ENCODE results near the gene SNRPF.

SNRPF gene

DNA sequence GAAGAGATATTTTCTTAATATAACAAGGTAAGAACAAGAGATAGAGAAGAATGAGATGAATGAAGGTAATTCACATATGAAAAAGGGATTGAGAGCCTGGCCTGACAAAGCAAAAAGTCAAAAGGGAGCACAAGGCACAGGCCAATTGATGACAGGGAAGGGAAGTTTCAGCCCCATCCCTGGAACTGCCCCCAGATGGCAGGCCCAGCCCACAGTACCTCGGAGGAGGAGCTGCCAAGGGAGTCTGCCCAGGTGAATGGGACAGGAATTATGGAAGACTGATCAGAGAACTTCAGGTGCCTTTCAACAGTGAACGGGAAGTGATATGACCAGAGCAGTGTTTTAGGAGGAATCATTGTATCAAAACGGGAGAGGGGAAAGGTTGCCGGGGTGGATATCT is 15.7 kb downstream of the SNRPF start:
- Histone ChIP-seq H3K4me1 (ENCODE audit: control insufficient read depth in 1 of 2, insufficient read depth in 2 of 2, low read length in 2 of 2) (no peaks in the 10 kb centered on the region), H4K12ac (ENCODE audit: low read depth, low read length) (no peak overlapping the region), H4K91ac (ENCODE audit: low read depth, low read length) (no peak overlapping the region), H3K14ac (ENCODE audit: low read length) (no peak overlapping the region), H3K79me1 (ENCODE audit: low read length) (no peaks in the 10 kb centered on the region), H3K27me3 (ENCODE audit: insufficient read depth, low read length) (no peaks in the 10 kb centered on the region), H2AFZ (ENCODE audit: insufficient read depth, low read length, poor library complexity) (no peak overlapping the region), H3K9ac (ENCODE audit: low read length) (no peak overlapping the region), H2AK5ac (ENCODE audit: low read length) (no peak overlapping the region), H3K27ac (ENCODE audit: low read depth, low read length) (no peak overlapping the region), H3K4me3 (ENCODE audit: low read depth, low read length) (no peak overlapping the region), H3K9me3 (ENCODE audit: insufficient read depth, low read depth, low read length) (no peaks in the 10 kb centered on the region), H3K79me2 (ENCODE audit: control insufficient read depth, insufficient read depth, low read length, poor library complexity) (no peaks in the 10 kb centered on the region), H2BK120ac (ENCODE audit: insufficient read depth, low read length, poor library complexity) (no peak overlapping the region), H3K4me2 (ENCODE audit: low read length) (no peak overlapping the region), H3K23ac (ENCODE audit: low read length) (no peak overlapping the region), H2BK5ac (ENCODE audit: low read depth, low read length, poor library complexity) (no peak overlapping the region), H3K36me3 (ENCODE audit: control insufficient read depth in 1 of 2, insufficient read depth in 2 of 2, low read length in 2 of 2) (peaks cover 0 to 2% of the 10 kb centered on the region in 2 experiments), H2BK12ac (ENCODE audit: low read length) (no peak overlapping the region), H3K4ac (ENCODE audit: low read depth, low read length) (no peak overlapping the region), H4K8ac (ENCODE audit: low read depth, low read length) (no peak overlapping the region), H3K18ac (ENCODE audit: low read length) (no peak overlapping the region)
- WGBS (ENCODE audit: extremely low coverage, insufficient coverage, insufficient read length): no CpG with 5 or more reads among the region's 4 CpGs
- no peak for DNase-seq

- Histone ChIP-seq H2BK12ac (ENCODE audit: low read length) (no peak overlapping the region), H3K79me2 (ENCODE audit: control insufficient read depth, insufficient read depth, low read length, poor library complexity) (no peaks in the 10 kb centered on the region), H3K36me3 (ENCODE audit: control insufficient read depth in 1 of 2, insufficient read depth in 2 of 2, low read length in 2 of 2) (peaks cover 0 to 2% of the 10 kb centered on the region in 2 experiments), H4K8ac (ENCODE audit: low read depth, low read length) (no peak overlapping the region), H4K12ac (ENCODE audit: low read depth, low read length) (no peak overlapping the region), H2BK5ac (ENCODE audit: low read depth, low read length, poor library complexity) (no peak overlapping the region), H3K27me3 (ENCODE audit: insufficient read depth, low read length) (no peaks in the 10 kb centered on the region), H3K14ac (ENCODE audit: low read length) (no peak overlapping the region), H3K4me3 (ENCODE audit: low read depth, low read length) (no peak overlapping the region), H3K23ac (ENCODE audit: low read length) (no peak overlapping the region), H3K79me1 (ENCODE audit: low read length) (no peaks in the 10 kb centered on the region), H2AK5ac (ENCODE audit: low read length) (no peak overlapping the region), H2AFZ (ENCODE audit: insufficient read depth, low read length, poor library complexity) (no peak overlapping the region), H3K9ac (ENCODE audit: low read length) (no peak overlapping the region), H3K27ac (ENCODE audit: low read depth, low read length) (no peak overlapping the region), H3K4ac (ENCODE audit: low read depth, low read length) (no peak overlapping the region), H3K4me1 (ENCODE audit: control insufficient read depth in 1 of 2, insufficient read depth in 2 of 2, low read length in 2 of 2) (no peaks in the 10 kb centered on the region), H4K91ac (ENCODE audit: low read depth, low read length) (no peak overlapping the region), H2BK120ac (ENCODE audit: insufficient read depth, low read length, poor library complexity) (no peak overlapping the region), H3K9me3 (ENCODE audit: insufficient read depth, low read depth, low read length) (no peaks in the 10 kb centered on the region), H3K4me2 (ENCODE audit: low read length) (no peak overlapping the region), H3K18ac (ENCODE audit: low read length) (no peak overlapping the region)
- no CpG with 5 or more reads among the region's 2 CpGs for WGBS (ENCODE audit: extremely low coverage, insufficient coverage, insufficient read length)
- DNase-seq: no peak
Measured at GRCh38 chr12:95877622-95878021, 18.9 kb downstream of the SNRPF start.

- no peak overlapping the region for H4K91ac ChIP-seq (ENCODE audit: low read depth, low read length)
- H3K4me1 ChIP-seq (ENCODE audit: control insufficient read depth in 1 of 2, insufficient read depth in 2 of 2, low read length in 2 of 2): no peaks in the 10 kb centered on the region
- H3K27me3 ChIP-seq (ENCODE audit: insufficient read depth, low read length): no peaks in the 10 kb centered on the region
- H3K27ac ChIP-seq (ENCODE audit: low read depth, low read length): no peak overlapping the region
- no peak overlapping the region for H3K4ac ChIP-seq (ENCODE audit: low read depth, low read length)
- no peak overlapping the region for H3K14ac ChIP-seq (ENCODE audit: low read length)
- WGBS (ENCODE audit: extremely low coverage, insufficient coverage, insufficient read length): no CpG with 5 or more reads among the region's 1 CpG
- no peak overlapping the region for H2BK120ac ChIP-seq (ENCODE audit: insufficient read depth, low read length, poor library complexity)
- no peaks in the 10 kb centered on the region for H3K79me2 ChIP-seq (ENCODE audit: control insufficient read depth, insufficient read depth, low read length, poor library complexity)
- no peaks in the 10 kb centered on the region for H3K79me1 ChIP-seq (ENCODE audit: low read length)
- no peak overlapping the region for H2AK5ac ChIP-seq (ENCODE audit: low read length)
- no peak overlapping the region for H3K9ac ChIP-seq (ENCODE audit: low read length)
- H2BK5ac ChIP-seq (ENCODE audit: low read depth, low read length, poor library complexity): no peak overlapping the region
- no peaks in the 10 kb centered on the region for H3K9me3 ChIP-seq (ENCODE audit: insufficient read depth, low read depth, low read length)
- H3K18ac ChIP-seq (ENCODE audit: low read length): no peak overlapping the region
- H3K36me3 ChIP-seq (ENCODE audit: control insufficient read depth in 1 of 2, insufficient read depth in 2 of 2, low read length in 2 of 2): no peaks in the 10 kb centered on the region
- no peak overlapping the region for H2AFZ ChIP-seq (ENCODE audit: insufficient read depth, low read length, poor library complexity)
- no peak overlapping the region for H4K12ac ChIP-seq (ENCODE audit: low read depth, low read length)
- no peak overlapping the region for H3K4me3 ChIP-seq (ENCODE audit: low read depth, low read length)
- DNase-seq: no peak
- no peak overlapping the region for H2BK12ac ChIP-seq (ENCODE audit: low read length)
- no peak overlapping the region for H4K8ac ChIP-seq (ENCODE audit: low read depth, low read length)
- no peak overlapping the region for H3K4me2 ChIP-seq (ENCODE audit: low read length)
- no peak overlapping the region for H3K23ac ChIP-seq (ENCODE audit: low read length)
Measured at GRCh38 chr12:95880895-95881294, 22.1 kb downstream of the SNRPF start.

DNA sequence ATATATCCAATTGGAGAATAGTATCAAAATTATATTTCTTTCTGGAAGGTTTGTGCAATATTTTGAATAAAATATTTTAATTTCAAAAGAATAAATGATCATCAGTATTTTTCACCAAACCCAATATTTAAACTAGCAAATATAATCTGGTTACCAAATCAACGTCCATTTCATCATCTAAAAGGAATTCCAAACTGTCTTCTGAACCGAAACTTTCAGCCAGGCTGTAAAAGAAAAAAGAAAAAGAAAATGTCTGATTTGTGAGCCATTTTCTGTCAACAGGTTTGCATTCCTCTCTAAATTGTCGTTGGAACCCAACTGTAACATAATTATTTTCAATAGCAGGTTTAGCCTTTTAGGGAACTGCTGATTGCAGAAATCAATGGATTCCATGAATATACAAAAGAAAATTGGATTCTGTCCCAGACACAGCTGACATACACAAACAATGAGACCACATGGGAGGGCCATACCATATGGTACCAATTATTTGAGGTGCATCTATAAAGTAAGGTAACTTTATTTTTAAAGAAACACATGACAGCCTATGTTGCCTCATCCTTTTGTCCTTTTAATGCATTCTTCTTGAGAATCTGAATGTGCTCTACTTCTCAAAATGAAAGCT is 22.7 kb downstream of the SNRPF start:
- no peak overlapping the region for H4K91ac ChIP-seq (ENCODE audit: low read depth, low read length)
- H4K12ac ChIP-seq (ENCODE audit: low read depth, low read length): no peak overlapping the region
- no peaks in the 10 kb centered on the region for H3K79me1 ChIP-seq (ENCODE audit: low read length)
- no peak overlapping the region for H3K23ac ChIP-seq (ENCODE audit: low read length)
- H2BK5ac ChIP-seq (ENCODE audit: low read depth, low read length, poor library complexity): no peak overlapping the region
- H3K4me1 ChIP-seq (ENCODE audit: control insufficient read depth in 1 of 2, insufficient read depth in 2 of 2, low read length in 2 of 2): no peaks in the 10 kb centered on the region
- H3K4me3 ChIP-seq (ENCODE audit: low read depth, low read length): no peak overlapping the region
- no peaks in the 10 kb centered on the region for H3K36me3 ChIP-seq (ENCODE audit: control insufficient read depth in 1 of 2, insufficient read depth in 2 of 2, low read length in 2 of 2)
- no peak overlapping the region for H2AFZ ChIP-seq (ENCODE audit: insufficient read depth, low read length, poor library complexity)
- DNase-seq: peak in 1 of 2 donors; percentile 11
- H3K9me3 ChIP-seq (ENCODE audit: insufficient read depth, low read depth, low read length): no peaks in the 10 kb centered on the region
- no peaks in the 10 kb centered on the region for H3K79me2 ChIP-seq (ENCODE audit: control insufficient read depth, insufficient read depth, low read length, poor library complexity)
- no peak overlapping the region for H3K14ac ChIP-seq (ENCODE audit: low read length)
- no peak overlapping the region for H4K8ac ChIP-seq (ENCODE audit: low read depth, low read length)
- H2BK120ac ChIP-seq (ENCODE audit: insufficient read depth, low read length, poor library complexity): no peak overlapping the region
- H3K27ac ChIP-seq (ENCODE audit: low read depth, low read length): no peak overlapping the region
- no peak overlapping the region for H3K4ac ChIP-seq (ENCODE audit: low read depth, low read length)
- no peak overlapping the region for H3K4me2 ChIP-seq (ENCODE audit: low read length)
- no peak overlapping the region for H3K9ac ChIP-seq (ENCODE audit: low read length)
- no peak overlapping the region for H2AK5ac ChIP-seq (ENCODE audit: low read length)
- no peaks in the 10 kb centered on the region for H3K27me3 ChIP-seq (ENCODE audit: insufficient read depth, low read length)
- no peak overlapping the region for H3K18ac ChIP-seq (ENCODE audit: low read length)
- no peak overlapping the region for H2BK12ac ChIP-seq (ENCODE audit: low read length)
- no CpG with 5 or more reads among the region's 3 CpGs for WGBS (ENCODE audit: extremely low coverage, insufficient coverage, insufficient read length)
